CD4-positive, alpha-beta T cell treated with Interleukin-15 for 4 hours (primary cell): ENCODE data around the gene MOGAT1.
"Not testable (repeated sequence)": the region's sequence is repeated elsewhere in the genome, so short reads cannot be mapped to it uniquely, and the experiment has no call there.

Source experiments
- DNase-seq: peaks from one replicate; pipeline ENCODE4 v3.0.0-alpha.2; 2020; ENCODE audit warnings: low spot score

Gene MOGAT1

GRCh38 chr2:222710736-222711135 is 39.3 kb downstream of the MOGAT1 start:
- DNase-seq, result no peak

DNA sequence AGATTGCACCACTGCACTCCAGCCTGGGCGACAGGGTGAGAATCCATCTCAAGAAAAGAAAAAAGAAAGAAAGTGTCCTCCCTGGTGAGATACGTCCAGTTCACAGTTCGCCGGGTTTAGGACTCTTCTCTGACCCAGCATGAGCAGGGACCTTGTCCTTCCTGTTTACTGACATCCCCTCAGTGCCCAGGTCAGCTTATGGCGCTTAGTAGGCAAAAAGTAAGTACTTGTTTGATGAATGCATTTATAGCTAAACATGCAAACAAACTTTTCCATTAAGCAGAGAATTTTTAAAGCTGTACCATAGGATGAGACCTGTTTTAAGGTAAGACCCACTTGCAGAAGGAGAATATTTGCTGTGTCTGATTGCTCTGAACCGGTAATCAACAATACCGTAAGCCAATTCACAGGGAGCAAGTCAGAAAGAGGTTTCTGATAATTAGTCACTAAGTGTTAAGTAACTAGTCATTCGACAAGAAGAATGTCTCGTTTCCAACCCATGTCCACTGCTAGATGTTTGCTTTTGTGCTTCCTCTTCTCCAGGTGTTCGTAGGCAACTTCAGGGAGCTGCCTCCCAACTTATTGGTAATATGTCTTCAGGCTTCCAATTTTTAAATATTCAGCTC is 40.0 kb downstream of the MOGAT1 start:
- no peak for DNase-seq

GRCh38 chr2:222713002-222713401 is 41.5 kb downstream of the MOGAT1 start:
- DNase-seq, result no peak

- no peak for DNase-seq
Observed at GRCh38 chr2:222714361-222715241, 43.1 kb downstream of the MOGAT1 start.

DNA sequence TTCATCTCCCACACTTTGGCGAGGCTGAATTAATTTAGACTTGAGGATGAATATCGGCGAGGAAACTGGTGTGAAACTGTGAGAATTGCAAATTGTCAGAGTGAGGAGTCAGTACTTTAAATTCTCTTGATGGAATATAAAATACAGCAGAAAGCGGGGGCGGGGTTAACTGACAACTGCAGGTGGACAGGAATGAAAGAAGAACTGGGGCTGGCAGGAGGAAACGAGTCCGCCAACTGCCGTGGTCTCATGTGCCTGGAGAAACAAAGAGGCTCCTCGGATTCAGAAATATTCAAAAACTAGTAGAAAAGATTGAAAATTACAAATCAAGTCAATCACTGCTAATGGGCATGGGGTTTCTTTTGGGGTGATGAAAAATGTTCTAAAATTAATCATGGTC is 44.3 kb downstream of the MOGAT1 start:
- DNase-seq, result no peak

DNA sequence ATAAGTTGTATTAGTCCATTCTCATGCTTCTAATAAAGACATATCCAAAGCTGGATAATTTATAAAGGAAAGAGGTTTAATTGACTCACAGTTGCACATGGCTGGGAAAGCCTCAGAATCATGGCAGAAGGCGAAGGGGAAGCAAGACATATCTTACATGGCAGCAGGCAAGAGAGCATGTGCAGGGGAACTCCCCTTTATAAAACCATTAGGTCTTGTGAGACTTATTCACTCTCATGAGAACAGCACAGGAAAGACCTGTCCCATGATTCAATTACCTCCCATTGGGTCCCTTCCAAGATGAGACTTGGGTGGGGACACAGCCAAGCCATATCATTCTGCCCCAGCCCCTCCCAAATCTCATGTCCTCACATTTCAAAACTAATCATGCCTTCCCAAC is 48.3 kb downstream of the MOGAT1 start:
- not testable (repeated sequence) for DNase-seq

DNA sequence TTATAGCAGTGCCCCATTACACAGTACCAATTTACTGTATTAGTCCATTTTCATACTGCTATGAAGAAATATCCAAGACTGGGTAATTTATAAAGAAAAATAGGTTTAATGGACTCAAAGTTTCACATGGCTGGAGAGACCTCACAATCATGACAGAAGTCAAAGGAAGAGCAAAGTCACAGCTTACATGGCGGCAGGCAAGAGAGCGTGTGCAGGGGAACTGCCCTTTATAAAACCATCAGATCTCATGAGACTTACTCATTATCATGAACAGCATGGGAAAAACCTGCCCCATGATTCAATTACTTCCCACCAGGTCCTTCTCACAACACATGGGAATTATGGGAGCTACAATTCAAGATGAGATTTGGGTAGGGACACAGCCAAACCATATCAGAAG is 50.1 kb downstream of the MOGAT1 start:
- not testable (repeated sequence) for DNase-seq

- DNase-seq, result no peak
Observed at GRCh38 chr2:222722327-222722946, 51.0 kb downstream of the MOGAT1 start.

DNA sequence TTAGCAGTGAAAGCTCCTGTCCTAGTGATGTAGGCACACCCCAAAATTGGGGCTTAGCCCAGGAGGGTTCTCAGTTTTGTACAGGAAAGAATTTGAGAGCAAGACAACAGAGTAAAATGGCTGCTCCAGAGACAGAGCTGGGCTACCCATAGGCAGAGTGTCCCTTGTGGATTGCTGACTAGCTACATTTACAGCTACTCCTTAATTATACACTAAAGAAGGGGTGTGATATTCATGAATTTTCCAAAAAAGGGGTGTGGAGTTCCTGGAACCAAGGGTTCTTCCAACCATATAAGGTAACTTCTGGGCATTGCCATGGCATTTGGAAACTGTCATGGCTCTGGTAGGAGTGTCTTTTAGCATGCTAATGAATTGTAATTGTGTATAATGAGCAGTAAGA is 52.8 kb downstream of the MOGAT1 start:
- DNase-seq, result no peak

DNA sequence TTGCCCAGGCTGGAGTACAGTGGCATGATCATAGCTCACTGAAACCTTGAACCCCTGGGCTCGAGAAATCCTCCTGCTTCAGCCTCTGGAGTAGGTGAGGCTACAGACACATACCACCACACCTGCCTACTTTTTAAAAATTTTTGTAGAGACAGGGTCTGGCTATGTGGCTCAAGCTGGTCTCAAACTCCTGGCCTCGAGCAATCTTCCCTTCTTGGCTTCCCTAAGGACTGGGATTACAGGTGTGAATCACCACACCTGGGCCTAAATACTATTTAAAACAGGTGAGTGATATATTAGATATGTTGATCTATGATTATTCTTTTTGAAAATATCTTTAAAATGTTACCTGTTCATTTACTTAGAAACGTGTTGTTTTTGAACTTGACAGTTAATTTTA is 57.2 kb downstream of the MOGAT1 start:
- DNase-seq, result no peak

GRCh38 chr2:222730366-222730999 is 59.0 kb downstream of the MOGAT1 start:
- no peak for DNase-seq

GRCh38 chr2:222731201-222731621 is 59.8 kb downstream of the MOGAT1 start:
- no peak for DNase-seq

GRCh38 chr2:222732489-222733178 is 61.2 kb downstream of the MOGAT1 start:
- DNase-seq, result no peak

DNA sequence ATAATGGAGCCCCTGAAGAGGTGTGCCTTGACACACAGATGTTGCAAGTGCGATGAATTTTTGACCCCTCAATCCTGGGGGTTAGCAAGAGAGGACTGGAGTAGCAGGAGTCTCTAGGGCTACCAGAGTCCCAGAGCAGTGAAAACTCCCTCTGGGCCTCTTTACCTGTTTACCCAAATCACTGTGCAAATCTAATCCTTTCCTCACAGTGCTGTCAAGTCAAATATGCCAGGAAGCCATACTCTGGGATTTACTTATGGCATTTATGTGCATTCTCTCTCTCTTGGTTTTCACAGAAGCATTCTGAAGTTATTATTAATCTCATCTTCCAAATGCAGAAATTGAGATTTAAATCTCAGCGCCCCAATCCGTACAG is 62.0 kb downstream of the MOGAT1 start:
- DNase-seq, result no peak

DNA sequence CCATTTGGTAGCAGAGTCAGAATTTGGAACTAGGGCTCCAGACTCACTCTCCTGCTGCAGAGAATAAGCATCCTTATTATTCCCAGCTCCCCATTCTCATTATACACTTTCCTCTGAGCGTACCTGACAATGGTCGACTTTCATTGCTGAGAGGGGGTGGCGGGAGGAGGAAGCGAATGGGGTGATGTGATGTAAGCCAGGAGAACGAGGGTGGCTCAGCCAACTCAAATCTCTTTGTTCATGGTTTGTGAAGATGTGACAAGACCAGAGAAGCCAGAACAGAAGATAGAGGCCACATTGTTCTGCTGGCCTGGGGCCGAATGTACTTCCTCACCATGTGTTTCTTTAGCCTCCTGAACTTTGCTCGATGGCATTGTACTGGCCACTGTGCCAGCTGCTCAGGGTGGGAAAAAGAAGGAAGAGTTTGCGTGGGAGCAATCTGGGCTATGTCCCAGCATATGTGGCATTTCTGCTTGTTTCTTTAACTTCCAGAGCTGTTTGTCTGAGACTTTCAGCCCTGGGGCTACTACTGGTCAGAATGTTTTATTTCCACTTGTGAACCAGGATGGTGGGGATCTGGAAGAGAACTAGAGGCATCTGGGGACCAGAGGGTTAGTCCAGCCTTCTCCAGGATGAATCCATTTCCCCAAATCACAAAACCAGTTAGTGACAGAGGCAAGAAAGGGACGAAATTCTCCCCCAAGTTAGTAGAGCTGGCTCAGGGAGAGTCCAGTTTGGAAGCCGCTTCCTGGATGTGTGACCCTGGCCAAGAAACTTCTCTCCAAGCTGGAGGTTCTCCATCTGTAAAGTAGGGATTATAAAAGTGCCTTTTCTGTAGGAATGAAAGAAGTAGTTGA is 62.6 kb downstream of the MOGAT1 start:
- no peak for DNase-seq

- no peak for DNase-seq
Observed at GRCh38 chr2:222734703-222735014, 63.2 kb downstream of the MOGAT1 start.

- DNase-seq, result no peak
Observed at GRCh38 chr2:222736301-222736700, 64.8 kb downstream of the MOGAT1 start.

GRCh38 chr2:222736924-222737323 is 65.5 kb downstream of the MOGAT1 start:
- no peak for DNase-seq

GRCh38 chr2:222738312-222738711 is 66.9 kb downstream of the MOGAT1 start:
- DNase-seq, result no peak

GRCh38 chr2:222738809-222739208 is 67.4 kb downstream of the MOGAT1 start:
- no peak for DNase-seq

GRCh38 chr2:222739939-222740338 is 68.5 kb downstream of the MOGAT1 start:
- no peak for DNase-seq
